Gastrocnemius medialis (tissue), 4 donors: ENCODE results near the gene RALGAPA1. TPM values are rescaled to one million over a fixed set of nuclear protein-coding genes. Genes with fewer than 3 reads are reported as not detected.
"Not testable (repeated sequence)": the region's sequence is repeated elsewhere in the genome, so short reads cannot be mapped to it uniquely, and the experiment has no call there.

ENCODE experiments used
- ATAC-seq, 2 donors: fragments of 150-250 bp; one replicate each; pipeline ENCODE4 v1.9.1; 2016
- DNase-seq, 2 donors: peaks; one replicate each; pipeline ENCODE4 v3.0.0-alpha.2; 2019
- H3K27ac ChIP-seq, 4 donors: fragments of 200-600 bp; sonication (generic); 1 replicate in 1 of 4; 2 replicates in 3 of 4; pipeline ENCODE4 v1.5.1; 2016 to 2018; ENCODE audit warnings: mild to moderate bottlenecking in 2 of 4, moderate library complexity in 1 of 4
- H3K27me3 ChIP-seq, 3 donors: fragments of 200-600 bp; sonication (generic) in 2 of 3; 1 replicate in 1 of 3; 2 replicates in 2 of 3; pipeline versions ENCODE4 v1.5.1 to v1.6.0; 2016 to 2019; ENCODE audit warnings: mild to moderate bottlenecking in 1 of 3, moderate library complexity in 1 of 3
- H3K36me3 ChIP-seq, 2 donors: fragments of 200-600 bp; sonication (generic) in 1 of 2; one replicate each; pipeline ENCODE4 v1.5.1; 2017 to 2018
- H3K4me1 ChIP-seq, 2 donors: fragments of 200-600 bp; sonication (generic) in 1 of 2; one replicate each; pipeline ENCODE4 v1.5.1; 2016 to 2017; ENCODE audit warnings: mild to moderate bottlenecking in 2 of 2
- H3K4me3 ChIP-seq, 4 donors: fragments of 200-600 bp; sonication (generic) in 3 of 4; 1 replicate in 1 of 4; 2 replicates in 3 of 4; pipeline ENCODE4 v1.5.1; 2016 to 2019; ENCODE audit warnings: mild to moderate bottlenecking in 2 of 4
- H3K9me3 ChIP-seq, 3 donors: fragments of 200-600 bp; sonication (generic) in 2 of 3; 1 replicate in 1 of 3; 2 replicates in 2 of 3; pipeline ENCODE4 v1.5.1; 2016 to 2019
- POLR2A ChIP-seq, 2 donors: fragments of 450-650 bp; IDR thresholded peaks; one replicate each; pipeline ENCODE4 v1.6.1; 2017; ENCODE audit warnings: antibody characterized with exemption in 2 of 2, mild to moderate bottlenecking in 2 of 2, moderate library complexity in 2 of 2
- in situ Hi-C, 4 donors: fragments of 200-750 bp; cut with MboI; loops; one replicate each; pipeline versions ENCODE4 v1.15.0 to v1.8.0; 2017; ENCODE audit warnings: low sequenced_read_pairs in 4 of 4
- intact Hi-C: fragments of 100-400 bp; cut with DNase I; formaldehyde crosslinking; loops from one replicate; pipeline ENCODE4 v1.15.1; 2023; ENCODE audit warnings: low total_unique reads
- total RNA-seq, 4 donors: library from RNA; depleted of rRNA; stranded (reverse); fragments of >200 nt; gene quantifications; one replicate each; pipeline versions ENCODE4 v1.1.0 to v1.2.3, GENCODE V29; 2016
- TF ChIP-seq, protein P1 (sequence below), 5 experiments: fragments of 450-650 bp in 3 of 5; fragments of 200-600 bp in 2 of 5; sonication (generic) in 2 of 5; IDR thresholded peaks in 4 of 5; conservative IDR thresholded peaks in 1 of 5; 1 replicate in 4 of 5; 2 replicates in 1 of 5; pipeline ENCODE4 v1.5.1; 2016 to 2019; ENCODE audit warnings: antibody characterized with exemption in 5 of 5, mild to moderate bottlenecking in 3 of 5, moderate library complexity in 3 of 5

RALGAPA1 gene
- total RNA-seq, 4 donors from 2014 or later: 26.0 to 55.9 (median 30.2) TPM

DNA sequence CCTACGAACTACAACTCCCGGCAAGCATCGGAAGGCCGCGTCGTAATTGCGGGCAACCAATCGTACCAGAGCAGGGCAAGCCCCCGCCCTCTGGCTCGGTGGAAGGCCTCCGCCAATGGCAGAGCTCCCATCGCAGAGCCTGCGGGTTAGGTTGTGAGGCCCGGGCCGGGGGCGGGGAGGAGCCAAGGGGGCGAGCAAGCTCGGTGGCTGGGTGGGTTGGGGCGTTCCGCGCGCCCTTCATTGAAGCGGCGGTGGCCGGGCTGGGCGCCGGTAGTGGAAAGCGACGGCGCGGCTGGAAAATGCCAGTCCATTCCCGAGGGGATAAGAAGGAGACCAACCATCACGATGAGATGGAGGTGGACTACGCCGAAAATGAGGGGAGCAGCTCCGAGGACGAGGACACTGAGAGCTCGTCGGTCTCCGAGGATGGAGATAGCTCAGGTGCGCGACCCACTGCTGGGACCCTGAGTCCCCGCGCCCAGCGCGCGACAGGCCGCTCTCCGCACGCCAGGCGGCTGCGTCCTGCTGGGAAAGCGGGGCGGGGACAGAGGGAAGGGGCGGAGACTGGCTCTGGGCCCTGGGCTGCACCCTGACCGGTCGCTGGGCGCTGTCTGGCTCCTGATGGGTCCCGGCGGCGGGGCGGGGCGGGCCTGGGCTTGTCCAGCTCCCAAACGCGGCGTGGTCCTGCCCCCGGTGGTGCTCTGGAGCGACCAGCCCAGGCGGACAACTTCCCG lies 17.3 kb upstream of the RALGAPA1 start, which contains the start of gene BRMS1L:
Gene BRMS1L, plus strand, starts transcription at position 121 of the 734 bp plus-strand sequence. Its CDS starts 179 bp downstream, at position 300.
- DNase-seq (peak; percentile 96 to 98), ATAC-seq (peak; percentile 97 to 98)
- intact Hi-C loops: loop anchor here (1.0 to 10.0 kb wide), 2 partner anchors 17 to 702 kb away; partner anchors contain the start of genes PPP2R3C, PRORP and RALGAPA1
- no peaks in the 10 kb centered on the region for H3K9me3 ChIP-seq
- TF ChIP-seq POLR2A (IDR thresholded peaks at IDR 0.05): peak; percentile 87 to 92
- TF ChIP-seq, protein P1, sequence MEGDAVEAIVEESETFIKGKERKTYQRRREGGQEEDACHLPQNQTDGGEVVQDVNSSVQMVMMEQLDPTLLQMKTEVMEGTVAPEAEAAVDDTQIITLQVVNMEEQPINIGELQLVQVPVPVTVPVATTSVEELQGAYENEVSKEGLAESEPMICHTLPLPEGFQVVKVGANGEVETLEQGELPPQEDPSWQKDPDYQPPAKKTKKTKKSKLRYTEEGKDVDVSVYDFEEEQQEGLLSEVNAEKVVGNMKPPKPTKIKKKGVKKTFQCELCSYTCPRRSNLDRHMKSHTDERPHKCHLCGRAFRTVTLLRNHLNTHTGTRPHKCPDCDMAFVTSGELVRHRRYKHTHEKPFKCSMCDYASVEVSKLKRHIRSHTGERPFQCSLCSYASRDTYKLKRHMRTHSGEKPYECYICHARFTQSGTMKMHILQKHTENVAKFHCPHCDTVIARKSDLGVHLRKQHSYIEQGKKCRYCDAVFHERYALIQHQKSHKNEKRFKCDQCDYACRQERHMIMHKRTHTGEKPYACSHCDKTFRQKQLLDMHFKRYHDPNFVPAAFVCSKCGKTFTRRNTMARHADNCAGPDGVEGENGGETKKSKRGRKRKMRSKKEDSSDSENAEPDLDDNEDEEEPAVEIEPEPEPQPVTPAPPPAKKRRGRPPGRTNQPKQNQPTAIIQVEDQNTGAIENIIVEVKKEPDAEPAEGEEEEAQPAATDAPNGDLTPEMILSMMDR (IDR thresholded peaks at IDR 0.05 in 4 of 5, conservative IDR thresholded peaks at IDR 0.05 in 1 of 5): peak in 2 of 5 experiments; percentile 31 to 44
- H3K4me3 ChIP-seq: peak within 1 kb of the TSS; percentile 74 to 91 (median 88)
- peaks cover 0 to 15% of the 10 kb centered on the region in 2 donors for H3K4me1 ChIP-seq
- no peaks in the 10 kb centered on the region for H3K27me3 ChIP-seq
- in situ Hi-C loops: no loop called here
- H3K36me3 ChIP-seq: peaks cover 0 to 2% of the 10 kb centered on the region in 2 donors
- peak within 1 kb of the TSS; percentile 89 to 98 (median 96) for H3K27ac ChIP-seq

DNA sequence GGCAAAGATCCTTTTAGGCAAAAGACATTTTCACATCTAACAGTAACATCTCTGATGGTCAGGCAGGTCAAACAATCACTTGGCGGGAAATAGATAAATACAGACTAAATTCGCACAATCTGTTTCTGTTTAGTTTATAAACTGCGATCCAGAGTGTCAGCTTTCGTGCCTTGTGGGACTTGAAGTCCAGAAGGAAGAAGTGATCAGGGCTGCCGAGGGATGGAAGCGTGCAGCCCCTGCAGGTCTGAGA lies 16.8 kb upstream of the RALGAPA1 start:
- ATAC-seq: no peak
- in situ Hi-C loops: no loop called here

DNA sequence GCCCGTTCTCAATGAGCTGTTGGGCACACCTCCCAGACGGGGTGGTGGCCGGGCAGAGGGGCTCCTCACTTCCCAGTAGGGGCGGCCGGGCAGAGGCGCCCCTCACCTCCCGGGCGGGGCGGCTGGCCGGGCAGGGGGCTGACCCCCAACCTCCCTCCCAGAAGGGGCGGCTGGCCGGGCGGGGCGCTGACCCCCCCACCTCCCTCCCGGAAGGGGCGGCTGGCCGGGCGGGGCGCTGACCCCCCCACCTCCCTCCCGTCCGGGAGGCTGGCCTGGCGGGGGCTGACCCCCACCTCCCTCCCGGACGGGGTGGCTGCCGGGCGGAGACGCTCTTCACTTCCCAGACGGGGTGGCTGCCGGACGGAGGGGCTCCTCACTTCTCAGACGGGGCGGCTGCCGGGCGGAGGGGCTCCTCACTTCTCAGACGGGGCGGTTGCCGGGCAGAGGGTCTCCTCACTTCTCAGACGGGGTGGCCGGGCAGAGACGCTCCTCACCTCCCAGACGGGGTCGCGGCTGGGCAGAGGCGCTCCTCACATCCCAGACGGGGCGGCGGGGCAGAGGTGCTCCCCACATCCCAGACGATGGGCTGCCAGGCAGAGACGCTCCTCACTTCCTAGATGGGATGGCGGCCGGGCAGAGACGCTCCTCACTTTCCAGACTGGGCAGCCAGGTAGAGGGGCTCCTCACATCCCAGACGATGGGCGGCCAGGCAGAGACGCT lies 15.5 kb upstream of the RALGAPA1 start:
- ATAC-seq, H3K36me3 ChIP-seq, in situ Hi-C loops, DNase-seq, H3K27me3 ChIP-seq, H3K27ac ChIP-seq, H3K9me3 ChIP-seq: not testable (repeated sequence)
- H3K4me1 ChIP-seq: peaks cover 0 to 15% of the 10 kb centered on the region in 2 donors
- intact Hi-C loops: loop anchor here (10.0 kb wide), 1 partner anchor 700 kb away; the partner anchor contains the start of genes PPP2R3C and PRORP
- peak overlapping the region in 1 of 4 donors; percentile 91 for H3K4me3 ChIP-seq

More for the DNA sequence above, 16.8 kb upstream of the RALGAPA1 start:
- no peaks in the 10 kb centered on the region for H3K9me3 ChIP-seq
- H3K27ac ChIP-seq: peak overlapping the region; percentile 89 to 98 (median 96)
- H3K27me3 ChIP-seq: no peaks in the 10 kb centered on the region
- peak overlapping the region; percentile 44 to 91 (median 82) for H3K4me3 ChIP-seq
- DNase-seq: no peak
- H3K4me1 ChIP-seq: peaks cover 0 to 15% of the 10 kb centered on the region in 2 donors
- intact Hi-C loops: loop anchor here (1.0 to 10.0 kb wide), 2 partner anchors 17 to 701 kb away; partner anchors contain the start of genes PPP2R3C, PRORP and RALGAPA1
- no peaks in the 10 kb centered on the region for H3K36me3 ChIP-seq
- TF ChIP-seq POLR2A (IDR thresholded peaks at IDR 0.05): no peak
- TF ChIP-seq, protein P1 (IDR thresholded peaks at IDR 0.05 in 4 of 5, conservative IDR thresholded peaks at IDR 0.05 in 1 of 5): no peak

DNA sequence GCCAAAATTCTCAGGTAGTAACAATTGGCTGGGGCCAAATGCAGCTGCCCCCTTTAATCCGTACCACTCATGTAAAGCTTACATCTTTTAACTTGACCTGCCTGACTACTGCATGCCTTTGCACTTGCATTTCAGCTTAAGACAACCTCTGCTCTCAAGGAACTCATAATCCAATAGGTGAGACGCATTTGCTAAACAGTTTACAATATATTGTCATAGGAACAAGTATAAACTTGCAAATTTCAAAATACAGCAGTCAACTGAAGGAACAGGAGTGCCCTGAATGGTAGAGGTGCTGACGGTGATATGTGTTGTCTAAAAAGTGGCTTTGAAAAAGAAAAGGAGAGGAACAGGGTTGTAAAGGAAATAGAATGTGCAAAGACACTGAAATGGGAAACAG lies 13.4 kb upstream of the RALGAPA1 start:
- in situ Hi-C loops: no loop called here
- Histone ChIP-seq H3K36me3 (no peaks in the 10 kb centered on the region), H3K4me3 (no peak overlapping the region), H3K27ac (no peak overlapping the region), H3K27me3 (no peaks in the 10 kb centered on the region), H3K9me3 (no peaks in the 10 kb centered on the region), H3K4me1 (peaks cover 0 to 12% of the 10 kb centered on the region in 2 donors)
- ATAC-seq: no peak
- intact Hi-C loops: loop anchor here (10.0 kb wide), 1 partner anchor 698 kb away; the partner anchor contains the start of genes PPP2R3C and PRORP
- no peak for DNase-seq
- no peak for TF ChIP-seq POLR2A (IDR thresholded peaks at IDR 0.05)
- TF ChIP-seq, protein P1 (IDR thresholded peaks at IDR 0.05 in 4 of 5, conservative IDR thresholded peaks at IDR 0.05 in 1 of 5): no peak
